IMR-90 (cell line): ENCODE measurements around the gene KIF1C. TPM values are rescaled to one million over a fixed set of nuclear protein-coding genes. Genes with fewer than 3 reads are reported as not detected.

Experiments used
- ATAC-seq: fragments of 200-7000 bp; cut with Tn5 transposase; 2 replicates; pipeline ENCODE4 v1.9.1; 2020; ENCODE audit warnings: low read depth, mild to moderate bottlenecking, moderate library complexity
- BruUV-seq: library from RNA; stranded (reverse); fragments of 400-500 nt; replicated peaks from 2 replicates; lab custom pipeline; 2021; lab: Mats Ljungman, UMichigan
- CTCF ChIA-PET: fragments of 300-600 bp; formaldehyde crosslinking; extraction: SDS; loops from one replicate; lab custom pipeline; 2021; ENCODE audit warnings: antibody characterized with exemption; lab: Yijun Ruan, JAX
- POLR2A ChIA-PET: fragments of 300-600 bp; sonication (Branson Sonifier 250); formaldehyde crosslinking; loops from one replicate; lab custom pipeline; 2022; ENCODE audit warnings: antibody characterized with exemption; ENCODE audit not compliant: unreplicated experiment; lab: Charles Lee
- DNase-seq: peaks from one replicate; pipeline ENCODE4 v3.0.0; 2013
- H2AFZ ChIP-seq: replicated peaks from 2 replicates; pipeline ENCODE3; 2013; ENCODE audit warnings: low read length, mild to moderate bottlenecking; ENCODE audit not compliant: poor library complexity
- H2AK5ac ChIP-seq: 2 replicates; pipeline ENCODE4 v1.6.1; 2013; ENCODE audit warnings: low read depth, low read length, inconsistent platforms
- H2AK9ac ChIP-seq: replicated peaks from 2 replicates; pipeline ENCODE3; 2013; ENCODE audit warnings: mild to moderate bottlenecking, low read depth, low read length, moderate library complexity; ENCODE audit not compliant: poor library complexity
- H2BK120ac ChIP-seq: 2 replicates; pipeline ENCODE4 v1.6.1; 2013; ENCODE audit warnings: low read depth, low read length, inconsistent platforms
- H2BK15ac ChIP-seq: 3 replicates; pipeline ENCODE4 v1.6.1; 2013; ENCODE audit warnings: low read depth, low read length, inconsistent platforms
- H2BK20ac ChIP-seq: 2 replicates; pipeline ENCODE4 v1.6.1; 2013; ENCODE audit warnings: low read depth, mild to moderate bottlenecking, inconsistent platforms, low read length, moderate library complexity
- H2BK5ac ChIP-seq: 2 replicates; pipeline ENCODE4 v1.6.1; 2013; ENCODE audit warnings: mild to moderate bottlenecking, low read depth, low read length, inconsistent platforms; ENCODE audit not compliant: poor library complexity, severe bottlenecking
- H3K14ac ChIP-seq: replicated peaks from 2 replicates; pipeline ENCODE4 v1.6.1; 2013; ENCODE audit warnings: low read depth, low read length, inconsistent platforms
- H3K18ac ChIP-seq: 2 replicates; pipeline ENCODE4 v1.6.1; 2013; ENCODE audit warnings: low read depth, low read length, control low read depth
- H3K23ac ChIP-seq: 2 replicates; pipeline ENCODE4 v1.6.1; 2013; ENCODE audit warnings: low read depth, low read length, inconsistent platforms
- H3K27ac ChIP-seq: 2 replicates; pipeline ENCODE4 v1.5.1; 2013; ENCODE audit warnings: mild to moderate bottlenecking, control low read depth, low read length; ENCODE audit not compliant: insufficient read depth
- H3K27me3 ChIP-seq: 2 replicates; pipeline ENCODE4 v1.6.1; 2013; ENCODE audit warnings: low read length; ENCODE audit not compliant: control insufficient read depth, insufficient read depth
- H3K36me3 ChIP-seq: 2 replicates; pipeline ENCODE4 v1.6.1; 2013; ENCODE audit warnings: low read length, mixed read lengths; ENCODE audit not compliant: control insufficient read depth, insufficient read depth
- H3K4ac ChIP-seq: 2 replicates; pipeline ENCODE4 v1.6.1; 2013; ENCODE audit warnings: low read depth, low read length, inconsistent platforms
- H3K4me1 ChIP-seq: 2 replicates; pipeline ENCODE4 v1.6.1; 2013; ENCODE audit warnings: low read length, mixed read lengths; ENCODE audit not compliant: control insufficient read depth, insufficient read depth
- H3K4me2 ChIP-seq: 2 replicates; pipeline ENCODE4 v1.6.1; 2013; ENCODE audit warnings: low read depth, mild to moderate bottlenecking, control low read depth, low read length, moderate library complexity
- H3K4me3 ChIP-seq: 2 replicates; pipeline ENCODE4 v1.5.1; 2013; ENCODE audit warnings: low read depth, mild to moderate bottlenecking, control low read depth, low read length, moderate library complexity; ENCODE audit not compliant: insufficient read depth
- H3K56ac ChIP-seq: 2 replicates; pipeline ENCODE4 v1.6.1; 2013; ENCODE audit warnings: low read length, inconsistent platforms; ENCODE audit not compliant: insufficient read depth; ENCODE audit errors: extremely low read depth
- H3K79me1 ChIP-seq, 2 experiments: 2 replicates each; pipeline ENCODE4 v1.6.1; 2013; ENCODE audit warnings: low read length in 2 of 2, inconsistent platforms in 1 of 2, low read depth in 1 of 2
- H3K9ac ChIP-seq: 2 replicates; pipeline ENCODE4 v1.6.1; 2013; ENCODE audit warnings: low read depth, low read length, control low read depth
- H3K9me1 ChIP-seq: 2 replicates; pipeline ENCODE4 v1.6.1; 2013; ENCODE audit warnings: low read length, inconsistent platforms; ENCODE audit not compliant: insufficient read depth
- H3K9me3 ChIP-seq: 2 replicates; pipeline ENCODE4 v1.6.1; 2013; ENCODE audit warnings: low read length; ENCODE audit not compliant: control insufficient read depth, insufficient read depth
- H4K20me1 ChIP-seq: 2 replicates; pipeline ENCODE4 v1.6.1; 2013; ENCODE audit warnings: low read length, inconsistent platforms; ENCODE audit not compliant: insufficient read depth
- H4K5ac ChIP-seq: 2 replicates; pipeline ENCODE4 v1.6.1; 2013; ENCODE audit warnings: mild to moderate bottlenecking, low read depth, low read length, control low read depth
- H4K8ac ChIP-seq, 2 experiments: 2 replicates each; pipeline ENCODE4 v1.6.1; 2013; ENCODE audit warnings: low read depth in 2 of 2, low read length in 2 of 2, control low read depth in 1 of 2, inconsistent platforms in 1 of 2
- H4K91ac ChIP-seq: 2 replicates; pipeline ENCODE4 v1.6.1; 2013; ENCODE audit warnings: low read depth, low read length, inconsistent platforms; ENCODE audit not compliant: insufficient read depth
- CEBPB ChIP-seq: IDR thresholded peaks from 2 replicates; pipeline ENCODE4 v1.6.1; 2012; ENCODE audit warnings: low read depth, low read length, improper control_type of control experiment
- FOS ChIP-seq: fragments of 150-350 bp; IDR thresholded peaks from 2 replicates; pipeline ENCODE4 v1.6.1; 2016; ENCODE audit warnings: low read depth, low read length
- MXI1 ChIP-seq: IDR thresholded peaks from 2 replicates; pipeline ENCODE4 v1.6.1; 2012; ENCODE audit warnings: low read depth, mild to moderate bottlenecking, low read length, moderate library complexity, borderline replicate concordance
- POLR2A ChIP-seq: IDR thresholded peaks from 2 replicates; pipeline ENCODE4 v1.6.1; 2012; ENCODE audit warnings: mild to moderate bottlenecking, low read depth, low read length
- RAD21 ChIP-seq: IDR thresholded peaks from 2 replicates; pipeline ENCODE4 v1.6.1; 2012; ENCODE audit warnings: low read length, improper control_type of control experiment
- RCOR1 ChIP-seq: IDR thresholded peaks from 2 replicates; pipeline ENCODE4 v1.6.1; 2012; ENCODE audit warnings: mild to moderate bottlenecking, low read length, improper control_type of control experiment; ENCODE audit not compliant: insufficient replicate concordance
- SMC3 ChIP-seq: fragments of 150-350 bp; IDR thresholded peaks from 2 replicates; pipeline ENCODE4 v1.6.1; 2016; ENCODE audit warnings: low read depth, mild to moderate bottlenecking, antibody characterized with exemption, low read length, moderate library complexity
- WGBS, 2 experiments: methylation state at CpG; one replicate each; pipeline versions ENCODE4 v1.1.5 to v1.1.7; 2013; ENCODE audit warnings: missing lambda C conversion rate in 2 of 2; ENCODE audit not compliant: insufficient read length in 1 of 2; ENCODE audit errors: extremely low coverage in 2 of 2; 5-methylcytosine and 5-hydroxymethylcytosine counted together
- dilution Hi-C: fragments of 300-500 bp; cut with HindIII; formaldehyde crosslinking; loops from one replicate; pipeline ENCODE4 v1.14.3; 2018; ENCODE audit warnings: low sequenced_read_pairs; ENCODE audit not compliant: unreplicated experiment
- in situ Hi-C: fragments of 300-500 bp; cut with MboI; formaldehyde crosslinking; loops from 3 replicates; pipeline ENCODE4 v1.14.3; 2019; ENCODE audit warnings: low sequenced_read_pairs, inconsistent platforms, mixed read lengths
- intact Hi-C: fragments of 100-400 bp; cut with micrococcal nuclease; formaldehyde crosslinking; loops from 2 replicates; pipeline ENCODE4 v1.10.0; 2022
- polyA plus RNA-seq, 3 experiments: library from polyadenylated mRNA; depleted of rRNA; stranded (reverse); fragments of >200 nt; gene quantifications; 2 replicates each; pipeline ENCODE4 v1.2.3, GENCODE V29; 2012; ENCODE audit warnings: low replicate concordance in 1 of 3
- total RNA-seq: library from RNA; depleted of rRNA; stranded (reverse); fragments of >200 nt; gene quantifications from 2 replicates; pipeline ENCODE4 v1.2.3, GENCODE V29; 2012
- TF ChIP-seq, protein P1 (sequence below): fragments of 150-350 bp; IDR thresholded peaks from 2 replicates; pipeline ENCODE4 v1.6.1; 2017; ENCODE audit warnings: mild to moderate bottlenecking, antibody characterized with exemption, low read length, low read depth
- TF ChIP-seq, protein P2 (sequence below): conservative IDR thresholded peaks from 2 replicates; pipeline ENCODE4 v1.5.1; 2012; ENCODE audit warnings: mild to moderate bottlenecking, low read depth, low read length, improper control_type of control experiment

The KIF1C gene
- total and polyA plus RNA-seq, 2 of the 4 experiments (the other 2 are of a cell fraction): 27.4 to 28.7 TPM

DNA sequence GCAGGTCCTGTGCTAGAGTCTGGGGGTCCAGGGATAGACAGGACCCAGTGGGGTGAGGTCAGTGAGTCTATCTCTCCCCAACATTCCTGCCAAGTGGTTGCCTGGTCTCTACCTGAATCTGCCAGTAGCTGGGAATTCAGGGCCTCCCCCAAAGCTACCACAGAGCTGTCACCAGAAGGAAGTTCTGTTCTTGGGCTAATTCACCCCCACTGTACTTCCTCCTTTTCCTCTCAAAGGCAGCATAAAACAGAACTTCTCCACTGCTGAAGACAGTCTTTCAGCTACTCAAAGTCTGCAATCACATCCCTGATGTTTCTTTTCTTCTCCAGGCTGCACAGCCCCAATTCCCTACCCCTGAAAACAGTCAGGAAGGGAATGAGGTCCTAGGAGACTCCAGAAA, 19.0 kb upstream of the KIF1C start (continued):
- TF ChIP-seq MXI1 (no peak), CEBPB (no peak), POLR2A (no peak), FOS (no peak)
- TF ChIP-seq, protein P1, sequence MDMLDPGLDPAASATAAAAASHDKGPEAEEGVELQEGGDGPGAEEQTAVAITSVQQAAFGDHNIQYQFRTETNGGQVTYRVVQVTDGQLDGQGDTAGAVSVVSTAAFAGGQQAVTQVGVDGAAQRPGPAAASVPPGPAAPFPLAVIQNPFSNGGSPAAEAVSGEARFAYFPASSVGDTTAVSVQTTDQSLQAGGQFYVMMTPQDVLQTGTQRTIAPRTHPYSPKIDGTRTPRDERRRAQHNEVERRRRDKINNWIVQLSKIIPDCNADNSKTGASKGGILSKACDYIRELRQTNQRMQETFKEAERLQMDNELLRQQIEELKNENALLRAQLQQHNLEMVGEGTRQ: no peak

DNA sequence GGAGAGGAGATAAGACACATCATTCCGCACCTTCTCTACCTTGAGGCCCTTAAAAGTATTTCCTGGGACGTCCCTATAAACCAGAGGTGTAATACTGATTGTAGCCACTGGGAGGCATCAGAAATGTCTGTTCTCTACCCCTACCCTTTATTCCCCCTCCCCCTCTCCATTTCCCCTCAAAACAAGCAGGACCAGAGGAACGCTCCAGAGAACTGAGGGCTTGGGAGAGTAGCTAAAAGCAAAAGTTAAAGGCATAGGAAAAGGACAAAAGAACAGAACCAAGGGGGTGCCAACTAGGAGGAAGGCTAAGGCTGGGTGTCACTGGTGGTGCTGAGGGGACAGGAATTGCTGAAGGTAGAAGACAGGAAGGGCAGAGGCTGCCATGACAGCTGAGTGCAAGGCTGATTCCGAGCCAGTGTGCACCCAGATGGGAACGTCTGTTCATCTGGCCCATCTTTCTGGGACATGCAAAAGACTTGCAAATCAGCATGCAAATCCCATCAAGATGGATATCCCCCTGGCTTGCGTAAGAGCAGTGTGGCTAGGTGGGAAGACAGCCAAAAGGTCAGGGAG, 17.0 kb upstream of the KIF1C start:
- Histone ChIP-seq H4K20me1 (0 out of 2 replicates have a peak, but pooled peaks cover 9% of the 10 kb centered on the region), H3K14ac (no peak overlapping the region), H2BK5ac (no peak overlapping the region), H2AK5ac (no peak overlapping the region), H3K36me3 (peaks cover 49% of the 10 kb centered on the region), H2BK20ac (no peak overlapping the region), H2BK15ac (no peak overlapping the region), H3K9me1 (peaks cover 15% of the 10 kb centered on the region), H3K4ac (no peak overlapping the region), H2AK9ac (peak overlapping the region; percentile 19), H3K9ac (no peak overlapping the region), H3K4me2 (no peak overlapping the region), H3K27me3 (no peaks in the 10 kb centered on the region), H3K4me3 (no peak overlapping the region), H2AFZ (no peak overlapping the region), H4K8ac (no peak overlapping the region), H3K4me1 (peaks cover 3% of the 10 kb centered on the region; the same call in 1 of the 2 replicates), H3K18ac (no peak overlapping the region), H4K91ac (no peak overlapping the region), H3K79me1 (peaks cover 6 to 32% of the 10 kb centered on the region in 2 experiments; a peak in 2 of 4 replicates), H4K5ac (no peak overlapping the region), H3K27ac (no peak overlapping the region), H3K56ac (no peak overlapping the region), H3K9me3 (no peaks in the 10 kb centered on the region), H3K23ac (no peak overlapping the region), H2BK120ac (no peak overlapping the region)
- 48% methylated on average over 3 of the region's 6 CpGs; no CpG with 5 or more reads in 1 of the 2 experiments for WGBS, 2 experiments
- TF ChIP-seq, protein P2, sequence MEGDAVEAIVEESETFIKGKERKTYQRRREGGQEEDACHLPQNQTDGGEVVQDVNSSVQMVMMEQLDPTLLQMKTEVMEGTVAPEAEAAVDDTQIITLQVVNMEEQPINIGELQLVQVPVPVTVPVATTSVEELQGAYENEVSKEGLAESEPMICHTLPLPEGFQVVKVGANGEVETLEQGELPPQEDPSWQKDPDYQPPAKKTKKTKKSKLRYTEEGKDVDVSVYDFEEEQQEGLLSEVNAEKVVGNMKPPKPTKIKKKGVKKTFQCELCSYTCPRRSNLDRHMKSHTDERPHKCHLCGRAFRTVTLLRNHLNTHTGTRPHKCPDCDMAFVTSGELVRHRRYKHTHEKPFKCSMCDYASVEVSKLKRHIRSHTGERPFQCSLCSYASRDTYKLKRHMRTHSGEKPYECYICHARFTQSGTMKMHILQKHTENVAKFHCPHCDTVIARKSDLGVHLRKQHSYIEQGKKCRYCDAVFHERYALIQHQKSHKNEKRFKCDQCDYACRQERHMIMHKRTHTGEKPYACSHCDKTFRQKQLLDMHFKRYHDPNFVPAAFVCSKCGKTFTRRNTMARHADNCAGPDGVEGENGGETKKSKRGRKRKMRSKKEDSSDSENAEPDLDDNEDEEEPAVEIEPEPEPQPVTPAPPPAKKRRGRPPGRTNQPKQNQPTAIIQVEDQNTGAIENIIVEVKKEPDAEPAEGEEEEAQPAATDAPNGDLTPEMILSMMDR: peak; percentile 67
- TF ChIP-seq RCOR1 (no peak), SMC3 (peak; percentile 70), CEBPB (peak; percentile 47; the same call in 1 of the 2 replicates), RAD21 (peak; percentile 51)
- ChIA-PET CTCF (interaction anchor here (1.8 kb wide), 1 partner anchor 10 kb away, joined by 6 read pairs; no protein-coding TSS in a partner anchor), POLR2A (no interaction called here)
- dilution Hi-C loops (no loop called here), intact Hi-C loops (loop anchor here (1.0 kb wide), 1 partner anchor 82 kb away; no protein-coding TSS in a partner anchor), in situ Hi-C loops (no loop called here)
- BruUV-seq: no TSS peak
- peak; percentile 46 for DNase-seq
- ATAC-seq: peak; percentile 90
